Tongue (tissue), 2 donors: Measurements from ENCODE around the gene MACROH2A2. TPM values are rescaled to one million over a fixed set of nuclear protein-coding genes. Genes with fewer than 3 reads are reported as not detected.
"Not testable (repeated sequence)": the region's sequence is repeated elsewhere in the genome, so short reads cannot be mapped to it uniquely, and the experiment has no call there.

ENCODE experiments used
- DNase-seq: peaks from one replicate; pipeline ENCODE4 v3.0.0-alpha.2; 2015
- total RNA-seq: library from RNA; depleted of rRNA; stranded (reverse); fragments of >200 nt; gene quantifications from one replicate; pipeline ENCODE4 v1.2.3, GENCODE V29; 2014

MACROH2A2 gene
- total RNA-seq, 1 donor from 2014 or later: 18.9 TPM

GRCh38 chr10:70106958-70107791, 54.5 kb downstream of the MACROH2A2 start:
- DNase-seq: peak; percentile 9

DNA sequence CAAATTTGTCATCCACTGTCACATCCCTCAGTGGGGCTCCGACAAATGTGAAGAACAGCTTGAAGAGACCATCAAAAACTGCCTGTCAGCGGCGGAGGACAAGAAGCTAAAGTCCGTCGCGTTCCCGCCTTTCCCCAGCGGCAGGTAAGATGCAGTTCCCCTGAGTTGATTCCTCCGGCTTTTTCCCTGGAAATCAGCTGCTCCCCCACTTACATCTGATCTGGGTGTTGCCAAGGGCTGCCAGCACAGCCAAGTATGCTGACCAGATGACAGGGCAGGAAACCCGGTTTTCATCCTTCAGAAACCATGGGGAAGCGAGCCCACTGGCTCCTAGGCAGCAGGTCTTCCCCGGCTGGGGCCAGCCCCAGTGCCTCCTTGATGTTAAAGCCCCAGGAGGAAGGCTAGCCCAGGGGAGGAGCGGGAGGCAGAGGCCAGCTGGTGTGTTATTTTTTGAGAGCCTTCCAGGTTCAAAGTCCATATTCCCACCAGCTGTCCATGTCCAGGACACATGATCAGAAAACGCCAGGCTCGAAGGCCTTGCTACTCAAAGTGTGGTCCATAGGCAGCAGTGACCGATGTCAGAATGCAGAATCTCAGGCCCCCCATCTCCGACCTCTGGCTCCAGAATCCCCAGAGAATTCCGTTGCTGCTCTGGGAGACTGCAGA, 56.6 kb downstream of the MACROH2A2 start:
- no peak for DNase-seq

- no peak for DNase-seq
Observed at GRCh38 chr10:70111496-70111895, 58.9 kb downstream of the MACROH2A2 start.

GRCh38 chr10:70112071-70112470, 59.4 kb downstream of the MACROH2A2 start:
- DNase-seq: no peak

DNA sequence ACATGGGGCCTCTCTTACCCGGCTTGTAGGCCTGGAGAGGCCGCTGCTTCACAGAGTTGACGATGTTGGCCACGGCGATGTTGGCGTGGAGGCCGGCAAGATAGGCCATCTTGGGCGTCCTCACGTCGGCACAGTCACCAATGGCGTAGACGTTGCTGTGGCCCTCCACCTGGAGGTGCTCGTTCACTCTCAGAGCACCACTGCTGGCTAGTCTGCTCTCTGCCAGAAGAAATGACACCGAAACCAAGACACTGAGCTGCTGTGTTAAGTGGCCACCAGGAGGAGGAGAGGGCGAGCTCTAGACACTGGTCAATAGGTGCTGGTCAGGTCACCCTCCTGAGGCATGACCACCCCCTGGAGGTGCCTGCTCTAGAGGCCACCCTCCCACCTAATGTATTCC, 62.3 kb downstream of the MACROH2A2 start:
- no peak for DNase-seq

GRCh38 chr10:70115948-70116682, 63.5 kb downstream of the MACROH2A2 start:
- DNase-seq: peak; percentile 63

GRCh38 chr10:70117646-70118045, 65.0 kb downstream of the MACROH2A2 start:
- no peak for DNase-seq

- no peak for DNase-seq
Observed at GRCh38 chr10:70118196-70118595, 65.5 kb downstream of the MACROH2A2 start.

DNA sequence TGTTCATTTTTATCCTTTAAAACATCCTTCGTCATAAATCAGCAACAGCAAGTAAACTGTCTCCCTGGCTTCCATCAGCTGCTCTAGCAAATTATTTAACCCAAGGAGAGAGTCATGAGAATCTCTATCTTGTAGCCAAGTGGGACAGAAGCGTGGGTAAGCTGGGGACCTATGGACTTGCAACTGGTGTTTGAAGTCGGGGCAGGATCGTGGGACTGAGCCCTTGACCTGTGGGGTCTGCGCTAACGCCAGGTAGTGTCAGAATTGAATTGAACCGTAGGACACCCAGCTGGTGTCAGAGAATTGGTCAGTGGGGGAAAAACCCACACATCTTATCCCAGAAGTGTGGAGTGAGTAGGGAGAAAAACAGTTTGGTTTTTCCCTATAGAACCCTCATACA, 66.6 kb downstream of the MACROH2A2 start:
- DNase-seq: no peak

DNA sequence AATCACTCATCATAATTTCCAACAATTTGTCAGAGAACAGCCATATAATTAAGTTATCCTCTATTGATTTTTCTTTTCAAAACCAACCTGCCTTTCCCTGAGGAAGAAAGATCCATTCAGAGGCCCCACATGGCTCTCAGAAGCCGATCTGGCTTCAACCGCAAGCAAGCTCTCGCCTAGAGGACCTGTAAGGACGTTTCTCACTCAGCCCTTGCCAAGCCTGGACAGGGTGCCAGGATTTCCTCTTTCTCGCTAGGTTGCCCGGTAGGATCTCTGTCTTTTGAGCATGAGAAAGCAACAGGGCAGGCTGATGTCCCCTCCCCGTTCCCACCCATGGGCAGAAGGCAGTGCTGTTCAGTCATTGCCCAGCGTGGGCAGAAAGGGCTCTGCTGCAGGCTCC, 67.0 kb downstream of the MACROH2A2 start:
- no peak for DNase-seq

GRCh38 chr10:70120417-70120816, 67.8 kb downstream of the MACROH2A2 start:
- no peak for DNase-seq

DNA sequence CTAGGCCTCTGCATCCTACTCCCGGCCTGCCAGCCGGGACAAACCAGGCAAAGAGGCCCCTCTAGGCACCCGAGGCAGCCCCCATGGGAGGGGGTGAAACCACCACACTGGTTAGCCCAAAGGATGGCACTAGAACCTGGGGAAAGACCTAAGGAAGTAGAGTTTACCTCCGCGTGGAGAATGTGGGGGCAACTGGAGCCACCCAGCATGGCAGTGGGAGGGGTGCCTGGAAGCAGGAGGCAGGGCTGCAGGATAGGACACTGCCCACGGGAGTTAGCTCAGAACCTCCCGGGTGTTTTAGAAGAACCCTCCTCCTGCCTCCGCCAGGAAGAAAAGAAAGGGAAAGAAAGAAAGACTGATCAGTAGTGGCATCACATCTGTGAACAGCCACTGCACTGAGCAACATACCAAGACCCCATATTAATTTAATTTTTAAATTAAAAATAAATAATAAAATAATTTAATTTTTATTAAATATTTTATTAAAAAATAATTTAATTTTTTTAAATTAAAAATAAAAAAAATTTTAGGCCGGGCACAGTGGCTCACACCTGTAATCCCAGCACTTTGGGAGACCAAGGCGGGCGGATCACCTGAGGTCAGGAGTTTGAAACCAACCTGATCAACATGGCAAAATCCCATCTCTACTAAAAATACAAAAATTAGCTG, 68.8 kb downstream of the MACROH2A2 start:
- DNase-seq: no peak

GRCh38 chr10:70122742-70123141, 70.1 kb downstream of the MACROH2A2 start:
- DNase-seq: no peak

GRCh38 chr10:70123166-70123565, 70.5 kb downstream of the MACROH2A2 start:
- DNase-seq: not testable (repeated sequence)

- no peak for DNase-seq
Observed at GRCh38 chr10:70123817-70124216, 71.2 kb downstream of the MACROH2A2 start.

DNA sequence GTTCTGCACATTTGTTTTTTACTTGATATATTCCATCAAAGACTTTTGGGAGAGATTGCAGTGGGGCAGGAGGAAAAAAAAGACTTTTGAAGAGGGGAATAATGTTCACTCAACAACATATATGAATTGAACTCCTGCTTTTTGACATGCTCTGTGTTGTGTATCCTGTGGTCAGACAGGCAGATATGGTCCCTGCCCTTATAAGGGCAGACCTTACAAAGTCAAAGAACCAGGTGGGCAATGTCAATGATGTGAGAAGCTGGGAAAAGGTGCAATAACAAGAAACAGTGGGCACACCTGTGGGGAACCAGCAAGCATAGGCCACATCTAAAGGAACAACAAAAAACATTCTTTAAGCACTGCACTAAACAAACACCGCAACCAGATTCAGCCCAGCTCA, 71.8 kb downstream of the MACROH2A2 start:
- no peak for DNase-seq

- DNase-seq: no peak
Observed at GRCh38 chr10:70124918-70125317, 72.3 kb downstream of the MACROH2A2 start.

DNA sequence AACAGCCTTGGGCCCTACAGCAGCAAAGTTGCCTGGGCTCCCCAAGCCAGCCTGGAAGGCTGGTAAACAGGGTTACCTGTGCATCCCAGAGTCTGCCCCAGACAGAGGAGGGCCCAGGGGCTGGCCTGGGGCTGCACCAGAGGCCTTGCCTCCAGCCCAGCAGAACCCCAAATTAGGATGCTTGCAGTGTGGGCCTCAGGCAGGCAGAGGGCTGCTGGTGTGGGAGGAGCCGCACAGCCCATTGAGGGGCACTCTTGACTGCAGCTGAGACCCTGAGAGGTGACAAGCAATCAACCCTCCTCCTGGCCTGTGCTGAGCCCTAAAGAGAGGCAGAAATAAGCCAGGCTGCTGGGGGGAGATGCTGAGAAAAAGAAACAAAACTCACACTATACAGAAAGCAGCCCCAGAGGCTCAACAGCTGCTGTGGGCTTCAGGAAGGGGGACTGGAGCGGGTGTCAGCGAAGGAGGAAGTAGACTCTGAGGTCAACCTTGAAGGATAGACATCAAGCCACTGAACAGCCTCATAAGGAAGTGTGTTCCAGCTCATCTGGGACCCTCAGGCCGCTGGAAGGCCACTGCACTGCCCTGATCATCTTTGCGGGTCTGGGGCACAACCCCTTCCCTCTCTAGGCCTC, 73.4 kb downstream of the MACROH2A2 start:
- DNase-seq: no peak

DNA sequence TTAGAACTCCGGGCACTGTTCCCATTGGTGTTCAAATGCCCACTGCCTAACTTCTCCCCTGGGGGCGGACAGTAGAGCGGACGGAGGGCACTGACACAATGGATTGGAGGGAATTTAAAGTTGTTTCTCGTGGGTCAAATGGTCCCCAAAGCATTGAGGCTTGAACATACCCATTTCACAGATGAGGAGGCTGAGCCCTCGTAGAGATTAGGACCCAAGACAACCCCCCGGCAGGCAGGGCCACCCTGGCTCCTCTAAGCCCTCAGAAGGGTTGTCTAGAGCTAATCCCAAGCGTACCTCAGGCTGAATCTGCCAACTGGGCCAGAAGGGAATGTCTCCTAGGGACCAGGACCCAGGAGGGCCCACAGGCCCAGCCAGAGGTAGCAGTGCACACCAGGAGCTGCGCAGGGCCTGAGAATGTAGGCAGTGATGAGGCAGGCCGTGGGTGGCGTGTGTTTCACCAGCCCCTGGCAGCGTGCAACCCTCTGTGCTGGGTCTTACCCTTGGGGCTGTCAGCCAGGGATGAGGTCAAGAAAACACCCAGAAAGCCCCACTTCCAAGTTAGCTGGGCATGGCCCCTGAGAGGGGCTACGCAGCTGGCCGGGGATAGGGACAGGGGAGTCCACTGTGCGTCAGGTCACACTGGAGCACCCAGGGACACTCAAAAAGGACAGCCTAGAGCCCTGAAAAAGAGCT, 74.2 kb downstream of the MACROH2A2 start:
- DNase-seq: no peak

DNA sequence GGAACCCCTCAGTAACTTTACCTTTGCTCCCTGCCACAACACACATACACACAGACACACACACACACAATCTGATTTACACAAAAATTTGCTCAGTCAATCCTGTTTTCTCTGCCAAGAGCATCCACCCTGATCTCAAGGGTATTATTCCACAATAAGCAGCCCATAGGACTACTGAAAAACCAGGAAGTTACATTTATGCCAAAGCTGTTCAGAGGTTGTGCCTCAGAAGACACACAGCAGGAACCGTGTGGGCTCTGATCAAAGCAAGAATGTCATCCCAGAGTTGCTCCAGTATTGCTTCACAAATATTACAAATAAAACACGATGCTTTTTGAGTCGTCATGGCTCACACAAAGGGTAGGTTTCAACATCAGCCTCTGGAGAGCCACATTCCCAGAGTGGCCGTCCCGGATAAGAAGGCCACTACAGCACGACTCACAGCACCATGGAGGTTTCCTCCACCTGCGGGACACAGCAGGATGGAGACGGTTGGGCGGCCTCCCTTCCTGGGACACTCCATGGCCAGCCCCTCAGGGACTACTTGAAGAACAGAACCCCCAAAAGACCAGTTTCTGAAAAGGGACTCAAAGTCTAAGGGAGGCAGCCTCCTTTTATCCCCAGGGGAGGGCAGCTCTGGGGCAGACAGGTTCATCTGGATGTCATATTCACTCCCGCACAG, 78.4 kb downstream of the MACROH2A2 start:
- no peak for DNase-seq

DNA sequence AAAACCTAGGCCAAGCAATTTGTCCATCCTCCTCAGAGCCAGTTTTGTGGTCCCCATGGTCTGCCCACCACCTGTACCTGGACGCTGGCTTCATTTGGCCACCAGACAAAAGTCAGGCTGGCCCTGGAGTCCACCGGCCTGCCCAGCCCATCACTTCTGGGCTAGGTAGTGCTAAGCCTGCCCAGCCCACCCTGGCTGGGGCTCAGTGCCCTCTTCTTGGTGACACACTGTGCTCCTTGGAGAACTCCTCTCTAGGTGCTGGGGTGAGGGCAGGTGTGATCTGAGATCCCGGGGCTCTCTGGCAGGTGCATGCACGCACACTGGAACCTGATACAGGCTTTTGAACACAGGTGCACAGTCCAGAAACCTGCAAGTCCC, 78.9 kb downstream of the MACROH2A2 start:
- DNase-seq: no peak
